ENCODE data around the gene NTMT1. TPM values are rescaled to one million over a fixed set of nuclear protein-coding genes. Genes with fewer than 3 reads are reported as not detected.

Gene NTMT1
- total and polyA plus RNA-seq, 10 of the 15 experiments (the other 5 are each of a cell fraction or from before 2014, with no cell fraction given) = 12.8 to 85.4 (median 39.3) TPM

GRCh38 chr9:129604056-129604765 is 21.8 kb upstream of the NTMT1 start:
- DNase-seq (ENCODE audit: low read depth, low spot score) (no peak), ATAC-seq (no peak), FAIRE-seq (no peak)
- no peaks in the 10 kb centered on the region for H4K20me1 ChIP-seq (ENCODE audit: control insufficient read depth, insufficient read depth)
- ChIA-PET CTCF (interaction anchor here (1.0 to 4.9 kb wide), 8 partner anchors 8 to 472 kb away, joined by 4 to 34 read pairs (median 6); partner anchors contain the start of gene IER5L), RAD21 (ENCODE audit: unreplicated experiment) (interaction anchor here (0.8 to 4.4 kb wide), 8 partner anchors 24 to 473 kb away, joined by 3 to 22 read pairs (median 4); no protein-coding TSS in a partner anchor), SMC1A (ENCODE audit: uncharacterized antibody, unreplicated experiment) (interaction anchor here (0.8 to 2.5 kb wide), 7 partner anchors 19 to 464 kb away, joined by 3 to 9 read pairs (median 5); no protein-coding TSS in a partner anchor), POLR2A (interaction anchor here (0.6 to 1.5 kb wide), 5 partner anchors 12 to 478 kb away, joined by 3 to 5 read pairs (median 3); no protein-coding TSS in a partner anchor)
- intact Hi-C loops (cut with micrococcal nuclease; ENCODE audit: unreplicated experiment) (loop anchor here (10.0 kb wide), 1 partner anchor 119 kb away; no protein-coding TSS in a partner anchor), in situ Hi-C loops (cut with MboI) (no loop called here)
- no peak overlapping the region for H3K27ac ChIP-seq (ENCODE audit: control insufficient read depth, insufficient read depth)
- H3K9me3 ChIP-seq (replicated peaks; ENCODE audit: control insufficient read depth, insufficient read depth, low read length) = no peaks in the 10 kb centered on the region
- TF ChIP-seq ZBTB40 (IDR thresholded peaks at IDR 0.05; ENCODE audit: borderline replicate concordance) (no peak), NFXL1 (IDR thresholded peaks at IDR 0.05; ENCODE audit: borderline replicate concordance) (0 out of 2 replicates have a peak, but pooled peaks have one; percentile 20), BHLHE40 (IDR thresholded peaks at IDR 0.05; ENCODE audit: borderline replicate concordance in 1 of 2, low read depth in 2 of 2, low read length in 1 of 2) (no peak), SMARCA5 (IDR thresholded peaks at IDR 0.05) (peak; percentile 86), SIX5 (IDR thresholded peaks at IDR 0.05; ENCODE audit: low read depth, low read length, severe bottlenecking) (no peak), ZNF217 (IDR thresholded peaks at IDR 0.05) (0 out of 2 replicates have a peak, but pooled peaks have one; percentile 42), EZH2 (IDR thresholded peaks at IDR 0.05; ENCODE audit: borderline replicate concordance, control insufficient read depth, low read depth, low read length) (no peak), USF1 (IDR thresholded peaks at IDR 0.05; ENCODE audit: borderline replicate concordance, extremely low read length, insufficient read depth, low read depth, low read length) (no peak), HCFC1 (IDR thresholded peaks at IDR 0.05; ENCODE audit: low read length) (no peak), POLR2AphosphoS2 (IDR thresholded peaks at IDR 0.05; ENCODE audit: low read depth, low read length) (no peak)
- H3K9ac ChIP-seq (ENCODE audit: control insufficient read depth, insufficient read depth, low read length) = no peak overlapping the region
- H2AFZ ChIP-seq (ENCODE audit: control insufficient read depth, low read depth, low read length) = no peak overlapping the region
- peaks cover 11% of the 10 kb centered on the region for H3K4me1 ChIP-seq (ENCODE audit: control insufficient read depth, insufficient read depth, low read length)
- no peaks in the 10 kb centered on the region for H3K36me3 ChIP-seq (ENCODE audit: control insufficient read depth in 2 of 2, insufficient read depth in 2 of 2, low read length in 1 of 2)
- no TSS peak for BruUV-seq (replicated peaks)
- WGBS (ENCODE audit: insufficient coverage, insufficient replicate concordance, low lambda C conversion rate, missing lambda C conversion rate) = 69% methylated on average over 12 of the region's 12 CpGs
- H3K4me2 ChIP-seq (ENCODE audit: control insufficient read depth, insufficient read depth) = no peak overlapping the region
- no peaks in the 10 kb centered on the region for H3K79me2 ChIP-seq (ENCODE audit: control insufficient read depth, insufficient read depth, low read length)
- no peak overlapping the region for H3K4me3 ChIP-seq
- no peaks in the 10 kb centered on the region for H3K27me3 ChIP-seq (replicated peaks in 1 of 2; ENCODE audit: control insufficient read depth in 2 of 2, insufficient read depth in 2 of 2, low read length in 1 of 2)

Measured in GM12878 (cell line).